ENCODE results near the gene NLRX1. TPM values are rescaled to one million over a fixed set of nuclear protein-coding genes. Genes with fewer than 3 reads are reported as not detected.
"Not testable (repeated sequence)": the region's sequence is repeated elsewhere in the genome, so short reads cannot be mapped to it uniquely, and the experiment has no call there.

The NLRX1 gene
- total RNA-seq, 1 donor from 2014 or later: 25.2 TPM

GRCh38 chr11:119152043-119152442, 16.5 kb upstream of the NLRX1 start:
- intact Hi-C loops (cut with micrococcal nuclease): no loop called here

GRCh38 chr11:119152604-119153003, 15.9 kb upstream of the NLRX1 start:
- intact Hi-C loops (cut with micrococcal nuclease): no loop called here

GRCh38 chr11:119153049-119153818, 15.3 kb upstream of the NLRX1 start:
- intact Hi-C loops (cut with micrococcal nuclease): no loop called here

- intact Hi-C loops (cut with micrococcal nuclease): no loop called here
Observed at GRCh38 chr11:119154178-119154577, 14.3 kb upstream of the NLRX1 start.

GRCh38 chr11:119155733-119156492, 12.6 kb upstream of the NLRX1 start:
- intact Hi-C loops (cut with micrococcal nuclease): no loop called here

GRCh38 chr11:119156496-119156895, 12.0 kb upstream of the NLRX1 start:
- intact Hi-C loops (cut with micrococcal nuclease): no loop called here

GRCh38 chr11:119157063-119157462, 11.5 kb upstream of the NLRX1 start:
- intact Hi-C loops (cut with micrococcal nuclease): no loop called here

GRCh38 chr11:119158467-119158866, 10.1 kb upstream of the NLRX1 start:
- intact Hi-C loops (cut with micrococcal nuclease): no loop called here

GRCh38 chr11:119160151-119160550, 8.4 kb upstream of the NLRX1 start:
- intact Hi-C loops (cut with micrococcal nuclease): no loop called here

- intact Hi-C loops (cut with micrococcal nuclease): no loop called here
Observed at GRCh38 chr11:119161871-119162270, 6.7 kb upstream of the NLRX1 start.

- intact Hi-C loops (cut with micrococcal nuclease): no loop called here
Observed at GRCh38 chr11:119166368-119167076, 2.0 kb upstream of the NLRX1 start.

GRCh38 chr11:119167077-119167458, 1.5 kb upstream of the NLRX1 start:
- intact Hi-C loops (cut with micrococcal nuclease): not testable (repeated sequence)

GRCh38 chr11:119167933-119168332, 592 bp upstream of the NLRX1 start:
- intact Hi-C loops (cut with micrococcal nuclease): loop anchor here (1.0 to 2.0 kb wide), 8 partner anchors 19 to 153 kb away; partner anchors contain the start of genes ABCG4, CBL, DPAGT1 and HINFP

GRCh38 chr11:119169282-119169719, 776 bp downstream of the NLRX1 start:
- intact Hi-C loops (cut with micrococcal nuclease): loop anchor here (2.0 kb wide), 2 partner anchors 38 to 68 kb away; partner anchors contain the start of genes CBL and DPAGT1

- intact Hi-C loops (cut with micrococcal nuclease): no loop called here
Observed at GRCh38 chr11:119172513-119172912, 4.0 kb downstream of the NLRX1 start.

- intact Hi-C loops (cut with micrococcal nuclease): no loop called here
Observed at GRCh38 chr11:119173453-119173852, 4.9 kb downstream of the NLRX1 start.

GRCh38 chr11:119175493-119176077, 7.1 kb downstream of the NLRX1 start:
- intact Hi-C loops (cut with micrococcal nuclease): no loop called here

GRCh38 chr11:119178166-119178680, 9.7 kb downstream of the NLRX1 start:
- intact Hi-C loops (cut with micrococcal nuclease): no loop called here

GRCh38 chr11:119179342-119179741, 10.8 kb downstream of the NLRX1 start:
- intact Hi-C loops (cut with micrococcal nuclease): no loop called here

GRCh38 chr11:119179983-119180382, 11.5 kb downstream of the NLRX1 start:
- intact Hi-C loops (cut with micrococcal nuclease): no loop called here
